ENCODE data around the gene SLC1A3.
A peak's percentile ranks its signal among the peaks of the same experiment; 100 is the strongest.

The SLC1A3 gene

GRCh38 chr5:36730537-36731216 is 124.3 kb downstream of the SLC1A3 start:
- H3K27me3 ChIP-seq (ENCODE audit: insufficient read depth, poor library complexity, severe bottlenecking): no peaks in the 10 kb centered on the region
- H3K4me3 ChIP-seq (replicated peaks; ENCODE audit: insufficient read depth, low read length): no peak overlapping the region
- TF ChIP-seq GABPA (IDR thresholded peaks at IDR 0.05; ENCODE audit: low read depth) (no peak), POLR2AphosphoS5 (IDR thresholded peaks at IDR 0.05; ENCODE audit: low read depth) (no peak), REST (IDR thresholded peaks at IDR 0.05; ENCODE audit: insufficient replicate concordance, low read depth) (no peak), SPI1 (IDR thresholded peaks at IDR 0.05; ENCODE audit: borderline replicate concordance, low read depth) (no peak)
- TF ChIP-seq, protein P1, sequence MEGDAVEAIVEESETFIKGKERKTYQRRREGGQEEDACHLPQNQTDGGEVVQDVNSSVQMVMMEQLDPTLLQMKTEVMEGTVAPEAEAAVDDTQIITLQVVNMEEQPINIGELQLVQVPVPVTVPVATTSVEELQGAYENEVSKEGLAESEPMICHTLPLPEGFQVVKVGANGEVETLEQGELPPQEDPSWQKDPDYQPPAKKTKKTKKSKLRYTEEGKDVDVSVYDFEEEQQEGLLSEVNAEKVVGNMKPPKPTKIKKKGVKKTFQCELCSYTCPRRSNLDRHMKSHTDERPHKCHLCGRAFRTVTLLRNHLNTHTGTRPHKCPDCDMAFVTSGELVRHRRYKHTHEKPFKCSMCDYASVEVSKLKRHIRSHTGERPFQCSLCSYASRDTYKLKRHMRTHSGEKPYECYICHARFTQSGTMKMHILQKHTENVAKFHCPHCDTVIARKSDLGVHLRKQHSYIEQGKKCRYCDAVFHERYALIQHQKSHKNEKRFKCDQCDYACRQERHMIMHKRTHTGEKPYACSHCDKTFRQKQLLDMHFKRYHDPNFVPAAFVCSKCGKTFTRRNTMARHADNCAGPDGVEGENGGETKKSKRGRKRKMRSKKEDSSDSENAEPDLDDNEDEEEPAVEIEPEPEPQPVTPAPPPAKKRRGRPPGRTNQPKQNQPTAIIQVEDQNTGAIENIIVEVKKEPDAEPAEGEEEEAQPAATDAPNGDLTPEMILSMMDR (IDR thresholded peaks at IDR 0.05; ENCODE audit: insufficient read depth, low read length): no peak
- DNase-seq (ENCODE audit: low read depth in 1 of 2, low spot score in 1 of 2): no peak
- no peak overlapping the region for H3K27ac ChIP-seq (replicated peaks)

- no peak for DNase-seq (ENCODE audit: low read depth in 1 of 2, low spot score in 1 of 2)
- H3K4me3 ChIP-seq (replicated peaks; ENCODE audit: insufficient read depth, low read length): no peak overlapping the region
- no peak overlapping the region for H3K27ac ChIP-seq (replicated peaks)
- H3K27me3 ChIP-seq (ENCODE audit: insufficient read depth, poor library complexity, severe bottlenecking): no peaks in the 10 kb centered on the region
- TF ChIP-seq, protein P1 (IDR thresholded peaks at IDR 0.05; ENCODE audit: insufficient read depth, low read length): no peak
- TF ChIP-seq SPI1 (IDR thresholded peaks at IDR 0.05; ENCODE audit: borderline replicate concordance, low read depth): no peak
- no peak for TF ChIP-seq REST (IDR thresholded peaks at IDR 0.05; ENCODE audit: insufficient replicate concordance, low read depth)
- no peak for TF ChIP-seq GABPA (IDR thresholded peaks at IDR 0.05; ENCODE audit: low read depth)
- TF ChIP-seq POLR2AphosphoS5 (IDR thresholded peaks at IDR 0.05; ENCODE audit: low read depth): no peak
Observed at GRCh38 chr5:36733183-36733582, 126.8 kb downstream of the SLC1A3 start.

DNA sequence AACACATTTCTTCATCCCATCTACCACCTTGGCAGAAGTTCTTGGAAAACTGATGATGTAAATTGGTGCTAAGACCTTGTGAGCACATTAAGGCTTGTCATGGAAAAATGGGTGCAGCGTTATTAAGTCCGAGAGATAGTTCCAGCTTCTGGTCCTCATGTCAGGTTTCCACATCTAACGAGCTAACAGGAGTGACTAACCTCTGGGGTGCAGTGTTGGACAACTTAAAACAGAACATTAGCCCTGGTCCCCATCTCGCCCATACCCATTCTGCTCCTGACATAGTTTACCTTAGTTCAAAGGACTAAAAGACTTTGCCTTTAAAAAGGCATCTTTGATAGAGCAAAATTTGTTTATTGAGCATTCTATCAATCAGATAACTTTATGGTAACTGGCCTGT is 128.0 kb downstream of the SLC1A3 start:
- peak in 1 of 2 experiments; percentile 40 for DNase-seq (ENCODE audit: low read depth in 1 of 2, low spot score in 1 of 2)
- Histone ChIP-seq H3K27me3 (ENCODE audit: insufficient read depth, poor library complexity, severe bottlenecking) (no peaks in the 10 kb centered on the region), H3K27ac (replicated peaks) (no peak overlapping the region), H3K4me3 (replicated peaks; ENCODE audit: insufficient read depth, low read length) (no peak overlapping the region)
- TF ChIP-seq GABPA (IDR thresholded peaks at IDR 0.05; ENCODE audit: low read depth): no peak
- no peak for TF ChIP-seq POLR2AphosphoS5 (IDR thresholded peaks at IDR 0.05; ENCODE audit: low read depth)
- no peak for TF ChIP-seq REST (IDR thresholded peaks at IDR 0.05; ENCODE audit: insufficient replicate concordance, low read depth)
- TF ChIP-seq, protein P1 (IDR thresholded peaks at IDR 0.05; ENCODE audit: insufficient read depth, low read length): no peak
- no peak for TF ChIP-seq SPI1 (IDR thresholded peaks at IDR 0.05; ENCODE audit: borderline replicate concordance, low read depth)

Data from HL-60 (cell line).